GM12878 (cell line): ENCODE measurements around the gene HEYL. TPM values are rescaled to one million over a fixed set of nuclear protein-coding genes. Genes with fewer than 3 reads are reported as not detected.

Source experiments
- ATAC-seq: fragments of 200-7000 bp; cut with Tn5 transposase; 3 replicates; pipeline ENCODE4 v1.9.1; 2020; ENCODE audit warnings: mild to moderate bottlenecking, moderate library complexity
- BruUV-seq: library from RNA; stranded (reverse); fragments of 400-500 nt; replicated peaks from 2 replicates; lab custom pipeline; 2021; lab: Mats Ljungman, UMichigan
- CTCF ChIA-PET: fragments of 300-600 bp; sonication (Branson Sonifier 250); formaldehyde crosslinking; extraction: SDS; loops from one replicate; lab custom pipeline; 2021; ENCODE audit warnings: inconsistent platforms; lab: Yijun Ruan, JAX
- POLR2A ChIA-PET: fragments of 350-600 bp; formaldehyde crosslinking; extraction: SDS; loops from one replicate; lab custom pipeline; 2021; ENCODE audit warnings: inconsistent platforms; lab: Charles Lee
- RAD21 ChIA-PET: fragments of 300-600 bp; sonication (Branson Sonifier 250); formaldehyde crosslinking; loops from one replicate; lab custom pipeline; 2023; ENCODE audit warnings: antibody characterized with exemption; ENCODE audit not compliant: unreplicated experiment; lab: Charles Lee
- SMC1A ChIA-PET: fragments of 300-600 bp; sonication (Branson Sonifier 250); formaldehyde crosslinking; loops from one replicate; lab custom pipeline; 2023; ENCODE audit not compliant: unreplicated experiment, uncharacterized antibody; lab: Charles Lee
- DNase-seq: peaks from one replicate; pipeline ENCODE4 v3.0.0-alpha.2; 2011; ENCODE audit warnings: low read depth, low spot score
- FAIRE-seq: peaks from 3 replicates; lab custom pipeline; 2011; peaks lifted over from hg19 to GRCh38; lab: Jason Lieb, UNC
- H2AFZ ChIP-seq: 2 replicates; pipeline ENCODE4 v1.6.0; 2011; ENCODE audit warnings: low read depth, low read length, control low read depth; ENCODE audit not compliant: control insufficient read depth
- H3K27ac ChIP-seq: 2 replicates; pipeline ENCODE4 v1.5.1; 2011; ENCODE audit warnings: control low read depth; ENCODE audit not compliant: control insufficient read depth, insufficient read depth
- H3K27me3 ChIP-seq, 2 experiments: replicated peaks in 1 of 2; 2 replicates each; pipeline versions ENCODE4 v1.6.0 to v1.6.1; 2011; ENCODE audit warnings: low read length in 1 of 2; ENCODE audit not compliant: control insufficient read depth in 2 of 2, insufficient read depth in 2 of 2
- H3K36me3 ChIP-seq, 2 experiments: 2 replicates each; pipeline ENCODE4 v1.5.1; 2011; ENCODE audit warnings: low read length in 1 of 2; ENCODE audit not compliant: control insufficient read depth in 2 of 2, insufficient read depth in 2 of 2
- H3K4me1 ChIP-seq: 2 replicates; pipeline ENCODE4 v1.6.1; 2011; ENCODE audit warnings: mild to moderate bottlenecking, low read length, moderate library complexity, mixed read lengths; ENCODE audit not compliant: control insufficient read depth, insufficient read depth
- H3K4me2 ChIP-seq: 2 replicates; pipeline ENCODE4 v1.6.0; 2011; ENCODE audit warnings: control low read depth; ENCODE audit not compliant: control insufficient read depth, insufficient read depth
- H3K4me3 ChIP-seq: fragments of 200-600 bp; sonication (generic); 2 replicates; pipeline ENCODE4 v1.5.1; 2016
- H3K79me2 ChIP-seq: 2 replicates; pipeline ENCODE4 v1.6.0; 2011; ENCODE audit warnings: low read length; ENCODE audit not compliant: control insufficient read depth, insufficient read depth
- H3K9ac ChIP-seq: 2 replicates; pipeline ENCODE4 v1.8.0; 2011; ENCODE audit warnings: low read length, control low read depth, mixed read lengths; ENCODE audit not compliant: control insufficient read depth, insufficient read depth
- H3K9me3 ChIP-seq: replicated peaks from 3 replicates; pipeline ENCODE4 v1.5.1; 2011; ENCODE audit warnings: mild to moderate bottlenecking, low read length; ENCODE audit not compliant: control insufficient read depth, insufficient read depth
- H4K20me1 ChIP-seq: 2 replicates; pipeline ENCODE4 v1.6.0; 2011; ENCODE audit not compliant: control insufficient read depth, insufficient read depth
- ATF2 ChIP-seq: IDR thresholded peaks from 2 replicates; pipeline ENCODE4 v1.6.1; 2012; ENCODE audit warnings: low read length, inconsistent platforms
- ATF3 ChIP-seq: IDR thresholded peaks from 2 replicates; pipeline ENCODE4 v1.6.1; 2011; ENCODE audit warnings: low read depth, mild to moderate bottlenecking, low read length, moderate library complexity, borderline replicate concordance; ENCODE audit errors: extremely low read depth
- BMI1 ChIP-seq: fragments of 450-650 bp; IDR thresholded peaks from 2 replicates; pipeline ENCODE4 v1.6.1; 2016; ENCODE audit warnings: mild to moderate bottlenecking, moderate library complexity, borderline replicate concordance
- CBX3 ChIP-seq: fragments of 200-600 bp; sonication (generic); IDR thresholded peaks from 2 replicates; pipeline ENCODE4 v1.6.1; 2016; ENCODE audit warnings: low read depth, borderline replicate concordance
- CEBPB ChIP-seq, 2 experiments: fragments of 150-350 bp in 1 of 2; IDR thresholded peaks; 2 replicates each; pipeline ENCODE4 v1.6.1; 2012 to 2014; ENCODE audit warnings: low read depth in 2 of 2, low read length in 2 of 2, borderline replicate concordance in 1 of 2, inconsistent platforms in 1 of 2
- CREM ChIP-seq: IDR thresholded peaks from 2 replicates; pipeline ENCODE4 v1.6.1; 2014; ENCODE audit warnings: antibody characterized with exemption, low read depth
- EP300 ChIP-seq, 2 experiments: fragments of 150-350 bp in 1 of 2; IDR thresholded peaks; 2 replicates each; pipeline ENCODE4 v1.6.1; 2011 to 2012; ENCODE audit warnings: low read depth in 2 of 2, low read length in 2 of 2, borderline replicate concordance in 1 of 2, improper control_type of control experiment in 1 of 2, inconsistent platforms in 1 of 2; ENCODE audit not compliant: control insufficient read depth in 1 of 2
- LARP7 ChIP-seq: fragments of 450-650 bp; IDR thresholded peaks from 2 replicates; pipeline ENCODE4 v1.6.1; 2017; ENCODE audit warnings: mild to moderate bottlenecking
- NRF1 ChIP-seq: conservative IDR thresholded peaks from 2 replicates; pipeline ENCODE4 v1.6.1; 2011; ENCODE audit warnings: mild to moderate bottlenecking, low read depth, low read length, improper control_type of control experiment
- RBBP5 ChIP-seq: fragments of 200-600 bp; sonication (generic); conservative IDR thresholded peaks from 2 replicates; pipeline ENCODE4 v1.6.1; 2016
- RELB ChIP-seq: fragments of 450-650 bp; IDR thresholded peaks from 2 replicates; pipeline ENCODE4 v1.6.1; 2017; ENCODE audit warnings: low read depth, mild to moderate bottlenecking, moderate library complexity
- SMAD5 ChIP-seq: IDR thresholded peaks from 2 replicates; pipeline ENCODE4 v1.6.1; 2016; ENCODE audit warnings: antibody characterized with exemption, low read depth
- SMARCA5 ChIP-seq: fragments of 450-650 bp; IDR thresholded peaks from 2 replicates; pipeline ENCODE4 v1.6.1; 2017; ENCODE audit warnings: mild to moderate bottlenecking
- SREBF1 ChIP-seq: IDR thresholded peaks from 2 replicates; pipeline ENCODE4 v1.6.1; 2012; ENCODE audit warnings: mild to moderate bottlenecking, low read length
- TCF7 ChIP-seq: IDR thresholded peaks from 2 replicates; pipeline ENCODE4 v1.6.1; 2014; ENCODE audit warnings: antibody characterized with exemption, borderline replicate concordance
- USF1 ChIP-seq: IDR thresholded peaks from 2 replicates; pipeline ENCODE4 v1.6.1; 2011; ENCODE audit warnings: borderline replicate concordance, low read depth, mild to moderate bottlenecking, moderate library complexity, mixed read lengths, low read length; ENCODE audit not compliant: insufficient read depth; ENCODE audit errors: extremely low read length
- YBX1 ChIP-seq: fragments of 450-650 bp; IDR thresholded peaks from 2 replicates; pipeline ENCODE4 v1.6.1; 2016; ENCODE audit warnings: antibody characterized with exemption
- ZBTB4 ChIP-seq: fragments of 450-650 bp; formaldehyde crosslinking; IDR thresholded peaks from 2 replicates; pipeline ENCODE4 v1.4.0; 2022; ENCODE audit warnings: mild to moderate bottlenecking, moderate library complexity
- ZNF217 ChIP-seq: fragments of 450-650 bp; IDR thresholded peaks from 2 replicates; pipeline ENCODE4 v1.6.1; 2017; ENCODE audit warnings: antibody characterized with exemption, mild to moderate bottlenecking
- WGBS: methylation state at CpG from one replicate; pipeline ENCODE4 v1.1.6; 2016; ENCODE audit warnings: low lambda C conversion rate; ENCODE audit not compliant: insufficient replicate concordance, insufficient coverage; ENCODE audit errors: missing lambda C conversion rate; 5-methylcytosine and 5-hydroxymethylcytosine counted together
- in situ Hi-C: fragments of 300-500 bp; cut with MboI; formaldehyde crosslinking; loops from 9 replicates; pipeline ENCODE4 v1.14.3; 2018; ENCODE audit warnings: mixed read lengths
- intact Hi-C: fragments of 100-400 bp; cut with micrococcal nuclease; formaldehyde crosslinking; loops from one replicate; pipeline ENCODE4 v1.14.2; 2022; ENCODE audit not compliant: unreplicated experiment
- polyA plus RNA-seq, 11 experiments: library from polyadenylated mRNA; depleted of rRNA in 4 of 11; unstranded in 6 of 11; stranded (reverse) in 5 of 11; fragments of >200 nt; fragmentation: Nextera tagmentation in 4 of 11; fragmentation: Illumina TruSeq in 1 of 11; extraction: Ambion mirVana in 4 of 11; extraction: Trizol in 1 of 11; gene quantifications; 1 replicate in 1 of 11; 2 replicates in 10 of 11; pipeline versions ENCODE4 v1.2.1 to v1.2.3, GENCODE V29; 2011 to 2016; ENCODE audit warnings: inconsistent platforms in 2 of 11, missing spikeins in 2 of 11, low read depth in 1 of 11
- total RNA-seq, 4 experiments: library from RNA; depleted of rRNA in 3 of 4; stranded (reverse); fragments of >200 nt in 3 of 4; fragmentation: Illumina TruSeq in 1 of 4; extraction: Trizol in 1 of 4; gene quantifications; 2 replicates each; pipeline versions ENCODE4 v1.2.1 to v1.2.3, GENCODE V29; 2013 to 2021

Gene HEYL
- total and polyA plus RNA-seq, 10 of the 15 experiments (the other 5 are each of a cell fraction or from before 2014, with no cell fraction given): under 0.01 to 0.04 TPM; not detected in 8

- no TSS peak for BruUV-seq
- WGBS: 20% methylated on average over 3 of the region's 3 CpGs
- no peaks in the 10 kb centered on the region for H3K4me1 ChIP-seq
- TF ChIP-seq YBX1 (no peak), ATF3 (no peak), ZBTB4 (CRISPR knock-in tag) (no peak), USF1 (no peak), SMAD5 (no peak), BMI1 (no peak), SREBF1 (no peak), RELB (no peak), LARP7 (no peak), EP300 (IDR thresholded peaks at IDR 0.05; ENCODE audit: borderline replicate concordance in 1 of 2, control insufficient read depth in 1 of 2, low read depth in 2 of 2, low read length in 2 of 2) (no peak), CREM (no peak), CEBPB (IDR thresholded peaks at IDR 0.05; ENCODE audit: borderline replicate concordance in 1 of 2, low read depth in 2 of 2, low read length in 2 of 2) (no peak), NRF1 (no peak), SMARCA5 (no peak), ZNF217 (no peak), RBBP5 (no peak), TCF7 (no peak), ATF2 (no peak), CBX3 (no peak)
Observed at GRCh38 chr1:39685071-39685470, 45.6 kb upstream of the HEYL start.

More at GRCh38 chr1:39685071-39685470, 45.6 kb upstream of the HEYL start:
- in situ Hi-C loops: no loop called here
- Histone ChIP-seq H3K9me3 (no peaks in the 10 kb centered on the region), H3K79me2 (no peaks in the 10 kb centered on the region), H3K27ac (no peak overlapping the region), H2AFZ (no peak overlapping the region), H4K20me1 (no peaks in the 10 kb centered on the region), H3K27me3 (peaks cover 4 to 7% of the 10 kb centered on the region in 2 experiments), H3K9ac (no peak overlapping the region), H3K4me2 (no peak overlapping the region), H3K36me3 (no peaks in the 10 kb centered on the region), H3K4me3 (no peak overlapping the region)
- SMC1A ChIA-PET: no interaction called here
- RAD21 ChIA-PET: no interaction called here
- ATAC-seq (no peak), DNase-seq (no peak), FAIRE-seq (no peak)
- POLR2A ChIA-PET: no interaction called here
- CTCF ChIA-PET: no interaction called here
- intact Hi-C loops: no loop called here
